GM15510 (cell line): ENCODE data around the gene FAF1.

Experiments used
- POLR2A ChIP-seq: IDR thresholded peaks from 3 replicates; pipeline ENCODE4 v1.6.1; 2011; ENCODE audit warnings: borderline replicate concordance; ENCODE audit not compliant: insufficient read length; ENCODE audit errors: extremely low read depth

The FAF1 gene

DNA sequence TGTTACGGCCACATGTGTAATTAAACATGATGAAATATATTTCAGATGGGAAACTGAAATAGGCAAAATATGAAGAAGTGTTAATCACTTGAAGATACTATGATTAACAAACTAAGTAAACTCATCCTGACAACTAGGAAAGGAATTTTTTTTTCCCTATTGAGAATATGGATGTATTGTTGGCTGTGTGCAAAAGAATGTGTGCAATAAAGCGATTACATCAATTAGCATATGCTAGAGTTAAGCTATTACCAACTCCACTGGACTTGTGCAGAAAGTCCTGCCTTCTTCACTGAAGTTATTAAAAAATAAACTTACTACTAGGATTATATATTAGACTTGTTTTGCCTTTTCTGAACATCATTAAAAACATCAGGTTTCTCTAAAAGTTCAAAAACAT, 393.7 kb downstream of the FAF1 start:
- TF ChIP-seq POLR2A = no peak

DNA sequence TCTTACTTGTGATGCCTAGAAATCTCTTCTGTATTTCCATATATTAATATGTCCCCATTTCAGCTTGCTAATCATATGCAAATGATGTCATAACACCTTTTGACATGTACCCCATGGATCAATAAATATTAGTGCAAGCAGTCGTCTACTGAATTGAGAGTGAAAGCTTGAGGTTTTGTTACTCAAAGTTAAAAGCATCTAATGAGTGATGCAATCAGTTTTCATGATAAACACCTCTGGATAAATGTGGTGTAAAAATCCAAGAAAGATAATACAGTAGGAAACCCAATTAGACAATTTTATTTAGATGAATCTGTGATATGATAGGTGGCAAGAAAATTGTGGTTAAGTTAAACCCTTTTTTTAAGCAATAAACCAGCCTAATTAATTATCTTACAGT, 395.6 kb downstream of the FAF1 start:
- TF ChIP-seq POLR2A = no peak

GRCh38 chr1:50562106-50562505, 398.0 kb downstream of the FAF1 start:
- TF ChIP-seq POLR2A = no peak

GRCh38 chr1:50559421-50559820, 400.6 kb downstream of the FAF1 start:
- TF ChIP-seq POLR2A = no peak

- no peak for TF ChIP-seq POLR2A
Measured at GRCh38 chr1:50553921-50554320, 406.1 kb downstream of the FAF1 start.

- TF ChIP-seq POLR2A = no peak
Measured at GRCh38 chr1:50548243-50548642, 411.8 kb downstream of the FAF1 start.

DNA sequence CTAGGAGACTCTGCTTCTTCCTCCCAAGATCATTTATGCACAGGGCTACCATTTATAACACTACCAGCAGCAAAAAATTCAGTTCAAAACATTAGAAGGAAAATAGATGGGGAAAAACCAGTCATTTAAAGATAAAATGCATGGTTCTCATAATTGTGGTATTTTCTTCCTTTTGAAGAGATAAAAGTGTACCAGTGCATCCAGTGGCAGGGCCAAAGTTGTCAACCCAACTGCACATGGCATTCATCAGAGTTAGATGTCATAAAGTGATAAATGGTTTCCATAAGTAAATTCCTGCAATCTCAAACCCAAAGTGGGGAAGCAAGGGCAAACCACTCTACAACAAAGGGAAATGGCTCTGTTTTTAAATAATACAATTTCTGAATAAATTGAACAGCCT, 417.7 kb downstream of the FAF1 start:
- no peak for TF ChIP-seq POLR2A

DNA sequence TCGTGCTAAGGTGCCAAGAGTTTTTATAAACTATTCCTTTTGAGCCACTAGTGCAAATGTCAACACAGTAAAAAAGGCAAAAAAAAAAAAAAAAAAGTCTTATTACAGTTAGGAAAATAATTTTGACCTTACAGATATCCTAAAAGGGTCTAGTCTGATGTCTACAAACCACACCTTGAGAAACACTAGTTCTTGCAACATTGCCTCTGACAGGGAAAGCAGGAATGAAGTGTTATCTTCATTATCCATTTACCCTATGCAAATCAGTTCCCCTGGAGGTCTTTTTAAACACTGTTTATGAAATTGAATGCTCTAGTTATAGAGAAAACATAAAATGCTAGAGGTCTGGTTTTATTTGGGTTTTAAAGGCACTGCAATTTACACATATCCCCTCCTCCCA, 421.6 kb downstream of the FAF1 start:
- no peak for TF ChIP-seq POLR2A

- no peak for TF ChIP-seq POLR2A
Measured at GRCh38 chr1:50531601-50532000, 428.5 kb downstream of the FAF1 start.

DNA sequence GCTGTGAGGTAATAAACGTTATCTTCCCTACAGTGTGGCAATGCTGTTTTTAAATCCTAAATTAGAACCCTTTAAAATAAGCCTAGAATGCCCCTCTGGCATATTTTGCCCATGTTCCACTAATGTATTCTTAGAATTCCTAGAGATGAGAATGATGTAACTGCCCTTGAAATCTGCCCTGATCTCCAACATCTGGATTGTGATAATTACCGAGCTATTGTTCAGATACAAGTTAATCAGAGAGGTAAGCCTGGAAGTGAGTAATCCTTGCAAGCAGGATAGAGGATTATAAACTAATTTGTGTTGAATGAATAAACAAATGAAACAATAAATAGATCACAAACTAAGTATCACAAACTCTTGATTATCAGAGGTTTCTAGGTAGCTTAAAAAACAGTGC, 429.0 kb downstream of the FAF1 start:
- TF ChIP-seq POLR2A = no peak

DNA sequence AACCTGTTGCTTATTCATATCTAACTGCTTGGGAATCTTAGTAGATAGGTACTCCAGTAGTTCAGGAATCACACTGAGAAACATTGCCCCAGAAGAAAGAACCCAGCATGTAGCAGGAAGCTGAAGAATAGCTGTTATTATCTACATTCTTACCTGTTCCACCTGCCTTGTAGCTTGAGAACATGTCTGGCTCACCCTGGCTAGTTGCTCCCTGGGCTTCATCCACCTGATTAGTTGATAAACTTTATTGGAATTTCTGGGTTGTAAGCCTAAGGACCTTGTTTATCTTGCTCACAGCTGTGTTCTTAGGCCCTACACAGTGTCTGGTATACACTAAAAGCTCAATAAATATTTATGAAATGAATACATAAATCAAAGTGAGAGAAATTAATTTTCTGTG, 430.6 kb downstream of the FAF1 start:
- no peak for TF ChIP-seq POLR2A

- no peak for TF ChIP-seq POLR2A
Measured at GRCh38 chr1:50527249-50527986, 432.6 kb downstream of the FAF1 start.

DNA sequence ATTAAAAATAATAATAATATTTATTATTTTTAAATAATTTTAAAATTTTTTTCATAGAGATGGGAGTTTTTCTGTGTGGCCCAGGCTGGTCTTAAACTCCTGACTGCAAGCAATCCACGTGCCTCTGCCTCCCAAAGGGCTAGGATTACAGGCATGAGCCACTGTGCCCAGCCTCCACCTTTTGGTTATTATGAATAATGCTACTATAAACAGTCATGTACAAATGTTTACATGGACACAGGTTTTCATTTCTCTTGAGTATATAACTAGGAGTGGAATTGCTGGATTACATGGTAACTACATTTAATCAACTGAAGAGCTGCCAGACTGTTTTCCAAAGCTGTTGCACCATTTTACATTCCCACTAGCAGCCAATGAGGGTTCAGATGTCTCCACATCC, 433.6 kb downstream of the FAF1 start:
- TF ChIP-seq POLR2A = no peak

DNA sequence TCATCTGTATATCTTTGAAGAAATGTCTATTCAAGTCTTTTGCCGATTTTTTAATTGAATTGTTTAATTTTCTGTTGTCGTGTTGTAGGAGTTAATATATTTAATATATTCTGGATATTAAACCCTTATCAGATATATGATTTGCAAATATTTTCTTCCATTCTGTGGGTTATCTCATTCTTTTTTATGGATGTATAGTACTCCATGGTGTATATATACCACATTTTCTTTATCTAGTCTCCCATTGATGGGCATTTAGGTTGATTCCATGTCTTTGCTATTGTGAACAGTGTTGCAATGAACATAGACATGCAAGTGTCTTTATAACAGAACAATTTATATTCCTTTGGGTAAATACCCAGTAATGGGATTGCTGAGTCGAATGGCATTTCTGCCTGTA, 436.5 kb downstream of the FAF1 start:
- no peak for TF ChIP-seq POLR2A

DNA sequence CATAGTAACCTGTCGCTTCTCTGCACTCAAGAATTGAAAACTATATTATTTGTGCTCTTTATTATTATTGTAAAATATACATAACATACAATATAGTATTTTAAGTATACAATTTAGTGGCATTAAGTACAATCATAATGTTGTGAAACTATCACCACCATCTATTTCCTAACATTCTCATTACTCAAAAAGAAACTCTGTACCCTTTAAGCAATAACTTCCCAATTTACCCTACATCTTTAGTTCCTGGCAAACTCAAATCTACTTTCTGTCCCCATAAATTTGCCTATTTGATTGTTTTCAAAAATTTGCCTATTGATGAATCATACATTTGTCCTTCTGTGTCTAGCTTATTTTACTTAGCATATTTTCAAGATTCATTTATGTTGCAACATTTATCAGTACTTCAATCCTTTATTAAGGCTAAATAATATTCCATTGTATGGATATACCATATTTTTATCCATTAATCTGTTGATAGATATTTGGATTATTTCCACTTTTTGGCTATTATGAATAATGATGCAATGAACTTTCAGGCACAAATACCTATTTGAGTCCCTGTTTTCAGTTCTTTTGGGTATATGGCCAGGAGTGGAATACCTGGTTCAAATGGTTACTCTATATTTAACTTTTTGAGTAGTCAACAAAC, 437.2 kb downstream of the FAF1 start:
- no peak for TF ChIP-seq POLR2A

GRCh38 chr1:50521703-50522102, 438.4 kb downstream of the FAF1 start:
- TF ChIP-seq POLR2A = no peak
